Fibroblast of lung (primary cell): ENCODE measurements around the gene GDAP2.

Experiments used
- CTCF ChIP-seq, 2 donors: IDR thresholded peaks in 1 of 2; conservative IDR thresholded peaks in 1 of 2; 1 replicate in 1 of 2; 2 replicates in 1 of 2; pipeline ENCODE4 v1.5.1; 2011 to 2012; ENCODE audit warnings: low read length in 2 of 2, control low read depth in 1 of 2, inconsistent platforms in 1 of 2, low read depth in 1 of 2, mild to moderate bottlenecking in 1 of 2
- EZH2 ChIP-seq: IDR thresholded peaks from 2 replicates; pipeline ENCODE4 v1.5.1; 2012; ENCODE audit warnings: low read length, control low read depth, mild to moderate bottlenecking; ENCODE audit errors: missing control alignments

GRCh38 chr1:117911051-117911450, 18.4 kb downstream of the GDAP2 start:
- TF ChIP-seq CTCF (conservative IDR thresholded peaks at IDR 0.05 in 1 of 2, IDR thresholded peaks at IDR 0.05 in 1 of 2; ENCODE audit: low read depth in 1 of 2, low read length in 2 of 2) (no peak), EZH2 (no peak)
